Activated CD8-positive, alpha-beta memory T cell treated with anti-CD3 and anti-CD28 coated beads, Interleukin-2, amount 50 U/mL, for 1 hour (primary cell): ENCODE data around the gene TTLL6.

Experiments used
- DNase-seq: peaks from one replicate; pipeline ENCODE4 v3.0.0-alpha.2; 2020; ENCODE audit errors: extremely low read depth

TTLL6 gene

GRCh38 chr17:48738424-48738802, 78.6 kb downstream of the TTLL6 start:
- no peak for DNase-seq

- no peak for DNase-seq
Observed at GRCh38 chr17:48737330-48738043, 79.5 kb downstream of the TTLL6 start.

DNA sequence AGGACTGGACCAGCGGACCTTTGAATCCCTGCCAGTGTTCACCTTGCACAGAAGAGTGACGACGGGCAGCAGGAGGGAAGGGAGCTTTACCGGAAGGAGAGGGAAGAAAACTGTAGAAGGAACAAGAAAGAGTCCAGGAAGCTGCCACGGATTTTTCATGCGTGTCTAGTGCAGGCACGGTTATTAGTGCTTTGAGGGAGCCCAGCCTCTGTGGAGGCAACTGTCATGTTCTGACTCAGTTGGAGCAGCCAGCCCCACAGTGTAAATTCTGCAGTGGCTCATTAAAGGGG, 82.0 kb downstream of the TTLL6 start:
- DNase-seq = no peak

- no peak for DNase-seq
Observed at GRCh38 chr17:48734333-48735061, 82.5 kb downstream of the TTLL6 start.

DNA sequence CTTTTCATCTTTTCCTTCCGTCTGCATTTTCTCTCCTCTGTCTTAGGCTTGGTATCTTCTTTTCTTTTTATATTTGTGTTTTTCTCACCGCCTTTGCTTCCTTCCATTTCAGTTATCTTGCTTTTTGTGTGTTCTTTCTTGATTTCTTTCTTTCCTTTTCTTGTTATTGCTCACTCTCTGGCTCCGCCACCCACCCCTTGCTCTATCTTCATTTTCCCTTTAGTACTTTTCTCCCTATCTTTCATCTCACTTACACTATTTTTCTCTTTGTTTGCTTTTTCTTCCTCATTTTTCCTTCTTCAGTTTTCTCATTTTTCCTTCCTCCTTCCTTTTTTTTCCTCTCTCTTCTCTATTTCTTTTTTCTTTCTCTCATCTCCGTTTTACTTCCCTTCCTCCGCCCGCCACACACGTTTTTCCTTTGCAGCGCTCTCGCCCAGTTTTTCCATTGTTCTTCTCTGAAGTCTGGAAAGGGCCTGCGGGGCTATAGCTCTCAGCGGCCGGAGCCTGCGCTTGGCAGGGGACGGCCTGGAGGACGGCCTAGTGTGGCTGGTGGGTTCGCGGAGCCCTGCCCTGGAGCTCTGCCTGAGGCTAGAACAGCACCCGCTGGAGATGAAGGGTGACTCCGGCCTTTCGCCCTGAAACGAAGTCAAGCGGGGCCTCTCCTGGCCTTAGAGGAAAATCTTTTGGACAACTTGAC, 83.2 kb downstream of the TTLL6 start:
- DNase-seq = no peak

DNA sequence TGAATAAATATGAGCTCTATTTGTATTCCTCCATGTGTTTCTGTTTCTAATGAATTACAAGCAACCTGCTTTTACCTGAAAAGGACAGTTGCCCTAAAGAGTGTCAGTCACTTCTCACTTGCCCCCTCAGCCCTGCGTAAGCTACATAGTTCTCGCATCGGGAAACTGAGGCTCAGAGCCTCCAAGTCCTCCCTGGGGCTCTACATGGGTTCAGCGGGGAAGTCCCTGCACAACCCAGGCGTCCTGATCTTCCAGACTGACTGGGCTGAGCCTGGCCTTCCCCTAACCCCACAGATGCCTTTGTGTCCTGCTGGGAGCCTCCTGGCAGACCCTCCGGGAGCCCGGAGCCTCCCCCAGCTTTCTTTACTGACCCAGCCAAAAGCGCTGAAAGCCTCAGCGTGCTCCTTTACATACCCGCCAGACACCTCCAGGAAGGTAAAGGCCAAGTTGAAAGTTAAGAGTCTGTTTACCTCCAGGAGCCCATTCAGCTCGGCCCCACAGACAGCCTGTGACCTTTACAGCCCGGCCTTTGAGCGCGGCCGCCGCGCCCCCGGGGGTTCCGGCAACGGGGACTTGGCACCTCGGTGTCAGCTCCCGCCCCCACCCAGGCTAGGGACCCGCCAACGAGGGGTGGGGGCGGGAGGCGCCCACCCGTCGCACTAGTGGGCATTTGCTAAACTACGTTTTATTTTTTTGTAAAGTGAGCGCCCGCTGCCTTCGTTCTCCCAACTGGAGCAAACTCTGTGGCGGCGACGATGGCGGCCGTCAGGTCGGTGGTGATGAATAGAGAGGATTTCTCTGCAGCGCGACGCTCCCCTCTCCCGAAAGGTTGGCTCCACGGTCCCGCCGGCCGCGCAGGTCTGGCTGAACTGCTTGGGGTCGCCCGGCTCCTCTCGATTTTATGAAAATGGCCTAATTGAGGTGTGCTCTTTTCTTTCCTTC, 84.1 kb downstream of the TTLL6 start:
- DNase-seq = no peak

GRCh38 chr17:48731355-48731754, 85.7 kb downstream of the TTLL6 start:
- DNase-seq = no peak

DNA sequence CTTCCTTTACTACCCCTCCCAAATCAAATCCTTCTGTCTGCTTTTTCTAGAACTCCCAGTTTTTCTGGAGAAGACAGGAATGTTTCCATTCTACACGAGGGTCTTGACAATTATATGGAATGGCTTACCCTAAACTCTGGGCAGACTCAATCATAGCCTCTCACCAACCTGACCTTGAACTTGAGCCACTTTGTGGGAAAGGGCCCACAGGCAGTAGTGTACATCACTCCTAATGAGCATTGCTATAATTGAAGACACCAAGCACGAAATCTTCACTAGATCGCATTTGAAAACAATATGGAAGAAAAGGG, 86.8 kb downstream of the TTLL6 start:
- no peak for DNase-seq

DNA sequence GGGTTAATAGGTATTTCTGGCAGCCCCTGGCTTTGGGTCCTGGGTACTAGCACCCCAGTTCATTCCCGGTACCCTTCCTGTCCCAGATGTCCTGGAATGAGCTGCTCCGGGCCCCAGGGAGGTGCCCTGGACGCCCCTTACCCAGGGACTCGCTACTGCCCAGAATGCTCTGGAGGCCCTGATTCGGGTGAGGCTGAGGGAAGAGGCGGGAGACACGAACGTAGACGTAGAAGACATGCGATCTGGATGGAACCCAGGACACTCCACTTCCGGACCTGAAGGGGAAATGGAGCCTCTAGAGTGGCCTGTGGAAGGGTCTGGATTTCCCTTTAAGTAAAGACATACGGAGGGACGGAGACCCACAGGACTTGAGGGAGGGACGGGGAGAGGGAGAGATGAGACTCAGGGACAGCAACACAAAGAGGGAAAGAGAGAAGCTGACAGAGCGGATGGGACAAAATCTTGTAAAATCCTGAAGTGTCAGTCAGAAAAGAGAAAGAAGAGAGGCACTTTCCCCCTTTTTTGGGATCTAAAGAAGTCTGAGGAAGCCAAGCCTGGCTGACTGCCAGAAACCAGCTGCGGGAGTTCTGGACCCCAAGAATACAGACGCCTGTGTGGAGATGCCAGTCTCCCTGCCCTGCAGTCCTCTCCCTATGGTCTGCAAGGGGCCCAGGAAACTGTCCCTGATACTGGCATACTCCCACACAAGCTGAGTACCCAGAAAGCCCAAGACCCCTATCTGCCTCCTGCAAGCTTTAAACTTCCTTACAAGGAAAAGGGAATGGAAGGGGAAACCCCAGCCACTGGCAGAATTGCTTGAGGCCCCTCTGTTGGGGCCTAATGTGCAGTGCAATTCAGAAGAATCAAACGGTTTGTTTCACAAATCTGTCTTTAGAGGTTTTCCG, 87.4 kb downstream of the TTLL6 start:
- no peak for DNase-seq

DNA sequence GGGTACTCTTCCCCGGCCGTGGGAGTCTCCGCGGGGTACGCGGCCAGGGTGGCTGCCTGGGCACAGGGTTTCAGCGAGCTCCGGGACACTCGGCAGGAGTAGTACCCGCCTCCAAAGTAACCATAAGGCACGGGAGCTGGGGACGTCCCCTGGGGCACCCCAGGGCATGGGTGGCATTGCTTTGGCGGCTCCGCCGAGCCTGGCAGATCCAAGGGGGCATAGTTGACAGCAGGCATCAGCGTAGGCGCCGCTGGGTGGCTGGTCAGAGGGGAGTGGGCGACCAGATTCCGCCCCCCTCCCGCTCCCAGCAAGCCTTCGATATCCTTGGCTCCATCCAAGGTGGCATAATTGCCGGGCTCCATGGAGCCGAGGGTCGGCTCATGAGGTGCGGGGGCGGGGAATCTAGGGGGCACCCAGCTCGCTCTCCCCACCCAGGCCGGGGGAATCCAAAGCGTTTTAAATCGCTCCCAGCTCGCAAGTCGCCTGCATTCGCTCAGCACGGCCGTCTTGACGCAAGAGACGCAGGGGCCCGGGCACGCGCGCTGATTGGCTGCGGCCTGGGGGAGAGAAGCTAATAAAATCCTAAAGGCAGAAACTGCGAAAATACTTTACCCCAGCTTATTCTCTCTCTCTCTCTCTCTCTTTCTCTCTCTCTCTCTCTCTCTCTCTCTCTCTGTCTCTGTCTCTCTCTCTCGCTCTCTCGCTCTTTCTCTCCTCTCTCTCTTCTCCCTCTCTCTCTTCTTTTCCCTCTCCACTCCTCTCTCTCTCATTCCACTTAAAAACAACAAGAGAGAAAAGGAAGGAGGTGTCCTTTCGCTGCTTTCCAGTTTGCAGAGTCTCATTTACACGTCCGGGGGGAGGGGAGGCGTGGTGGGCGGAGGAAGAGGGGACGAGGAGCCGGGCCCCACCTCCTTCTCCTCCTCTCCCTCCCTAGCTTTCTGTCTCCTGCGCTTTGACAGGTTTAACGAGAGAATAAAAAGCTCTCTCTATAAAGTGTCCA, 88.5 kb downstream of the TTLL6 start, which contains the start of gene HOXB13:
HOXB13 (minus strand) TSS at position 519 of the 1,000 bp plus-strand sequence; CDS start at position 362, 157 bp downstream.
- DNase-seq = no peak

- no peak for DNase-seq
Observed at GRCh38 chr17:48727415-48728175, 89.4 kb downstream of the TTLL6 start.

DNA sequence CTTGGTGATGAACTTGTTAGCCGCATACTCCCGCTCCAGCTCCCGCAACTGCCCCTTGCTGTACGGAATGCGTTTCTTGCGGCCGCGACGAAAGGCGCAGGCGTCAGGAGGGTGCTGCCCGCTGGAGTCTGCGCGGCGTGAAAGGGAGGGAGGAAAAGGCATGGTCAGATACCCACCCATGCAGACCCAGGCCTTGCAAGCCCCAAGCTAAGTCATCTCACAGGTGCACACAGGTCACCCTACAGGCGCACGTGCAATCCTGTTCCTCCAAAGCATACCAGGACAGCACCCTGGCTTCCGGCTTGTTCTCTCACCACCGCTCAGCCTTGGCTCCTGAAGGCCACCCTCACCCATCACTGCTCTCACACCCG, 90.1 kb downstream of the TTLL6 start:
- DNase-seq = no peak

DNA sequence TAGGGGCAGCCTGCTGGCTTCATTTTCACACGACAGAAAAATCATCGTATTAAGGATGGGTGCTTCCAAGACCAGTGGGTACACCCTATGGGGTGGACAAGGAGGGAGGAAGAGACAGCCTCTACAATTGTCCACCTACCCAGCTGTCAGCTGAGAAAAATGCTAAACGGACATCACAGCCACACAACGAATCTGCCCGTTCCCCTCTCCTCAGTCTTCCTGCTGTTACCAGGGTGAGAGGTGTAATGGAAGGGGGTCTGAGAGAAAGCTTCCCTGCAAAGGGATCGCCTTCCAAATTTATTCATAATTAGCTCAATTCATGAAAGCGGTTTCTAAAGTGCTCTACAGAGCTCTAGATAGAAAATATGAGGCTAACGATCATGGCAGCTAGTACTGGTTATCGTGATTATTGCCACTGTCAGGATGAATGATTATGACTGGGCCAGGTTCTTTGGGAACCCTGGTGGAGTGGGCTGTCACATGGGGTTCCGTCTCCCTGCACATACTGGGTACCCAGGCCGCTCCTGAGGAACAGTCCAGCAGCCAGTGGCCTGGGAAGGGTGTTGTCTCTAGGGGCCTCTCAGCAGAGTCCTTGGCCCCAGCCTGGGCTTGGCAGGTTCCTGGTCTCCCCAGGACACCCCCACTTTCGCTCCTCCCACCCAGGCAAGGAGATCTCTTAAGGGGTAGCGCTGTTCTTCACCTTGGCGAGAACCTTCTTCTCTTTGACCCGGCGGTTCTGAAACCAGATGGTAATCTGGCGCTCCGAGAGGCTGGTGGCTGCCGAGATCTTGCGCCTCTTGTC, 90.7 kb downstream of the TTLL6 start:
- DNase-seq = no peak

DNA sequence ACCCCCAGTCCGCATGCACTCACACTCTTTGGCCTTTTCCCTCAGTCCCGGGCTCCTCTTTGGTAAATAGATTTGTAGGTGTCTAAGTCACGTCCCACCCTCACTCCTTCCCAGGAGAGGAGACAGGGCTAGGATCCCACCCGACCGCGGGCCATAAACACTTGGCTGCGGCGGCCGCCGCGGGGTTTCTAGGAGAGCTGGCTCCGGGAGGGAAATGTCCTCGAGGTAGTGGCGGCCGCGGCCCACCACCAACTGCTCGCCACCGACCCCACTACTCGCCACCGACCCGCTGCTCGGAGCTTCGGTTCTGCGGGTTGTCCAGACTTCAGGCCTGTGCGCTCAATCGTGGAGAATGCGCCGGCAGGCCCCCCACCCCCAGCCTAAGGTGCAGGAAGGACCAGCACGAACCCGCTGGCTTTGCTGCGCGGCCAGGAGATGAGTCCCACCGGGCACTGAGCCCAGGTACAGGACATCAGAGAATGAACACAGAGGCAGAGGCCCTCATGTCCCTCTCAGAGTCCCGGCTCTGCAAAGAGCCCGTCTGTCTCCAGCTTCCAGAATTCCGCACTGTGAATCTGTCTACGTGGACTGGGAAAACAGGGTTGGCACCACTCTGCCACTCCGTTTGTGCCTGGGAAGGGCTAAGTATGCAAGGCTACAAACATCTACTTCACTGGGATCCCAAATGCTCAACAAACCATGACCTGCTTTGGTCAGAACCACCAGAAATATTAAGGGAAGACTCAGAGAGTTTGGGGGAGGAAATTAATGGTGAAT, 91.6 kb downstream of the TTLL6 start:
- DNase-seq = no peak

DNA sequence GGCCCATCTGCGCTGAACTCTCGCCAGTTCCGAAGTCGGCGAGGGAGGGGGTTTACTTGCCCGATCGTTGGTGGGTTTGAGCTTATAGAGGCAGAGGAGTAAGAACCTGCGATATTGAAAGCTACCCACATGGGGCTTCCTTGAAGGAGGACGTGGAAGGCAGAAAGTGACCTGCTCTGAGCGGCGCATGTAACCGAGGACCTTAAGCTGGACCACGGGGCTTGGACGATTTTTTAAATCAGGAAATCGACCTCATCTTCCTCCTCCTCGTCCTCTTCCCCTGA, 92.1 kb downstream of the TTLL6 start:
- no peak for DNase-seq

GRCh38 chr17:48724251-48725003, 92.6 kb downstream of the TTLL6 start:
- peak; percentile 49 for DNase-seq
